ENCODE measurements around the gene CCL24.

GRCh38 chr7:75856536-75856935 is 42.9 kb upstream of the CCL24 start:
- TF ChIP-seq CTCF (conservative IDR thresholded peaks at IDR 0.05 in 1 of 2, IDR thresholded peaks at IDR 0.05 in 1 of 2; ENCODE audit: extremely low read depth in 1 of 2, insufficient read depth in 1 of 2, low read depth in 1 of 2, low read length in 2 of 2) (no peak), EZH2 (IDR thresholded peaks at IDR 0.05; ENCODE audit: borderline replicate concordance, low read length) (no peak)

Measured in mammary epithelial cell (primary cell).